ENCODE data around the gene ZNF747. TPM values are rescaled to one million over a fixed set of nuclear protein-coding genes. Genes with fewer than 3 reads are reported as not detected.

Gene ZNF747
- total RNA-seq, 1 experiment from 2014 or later = 10.6 TPM

DNA sequence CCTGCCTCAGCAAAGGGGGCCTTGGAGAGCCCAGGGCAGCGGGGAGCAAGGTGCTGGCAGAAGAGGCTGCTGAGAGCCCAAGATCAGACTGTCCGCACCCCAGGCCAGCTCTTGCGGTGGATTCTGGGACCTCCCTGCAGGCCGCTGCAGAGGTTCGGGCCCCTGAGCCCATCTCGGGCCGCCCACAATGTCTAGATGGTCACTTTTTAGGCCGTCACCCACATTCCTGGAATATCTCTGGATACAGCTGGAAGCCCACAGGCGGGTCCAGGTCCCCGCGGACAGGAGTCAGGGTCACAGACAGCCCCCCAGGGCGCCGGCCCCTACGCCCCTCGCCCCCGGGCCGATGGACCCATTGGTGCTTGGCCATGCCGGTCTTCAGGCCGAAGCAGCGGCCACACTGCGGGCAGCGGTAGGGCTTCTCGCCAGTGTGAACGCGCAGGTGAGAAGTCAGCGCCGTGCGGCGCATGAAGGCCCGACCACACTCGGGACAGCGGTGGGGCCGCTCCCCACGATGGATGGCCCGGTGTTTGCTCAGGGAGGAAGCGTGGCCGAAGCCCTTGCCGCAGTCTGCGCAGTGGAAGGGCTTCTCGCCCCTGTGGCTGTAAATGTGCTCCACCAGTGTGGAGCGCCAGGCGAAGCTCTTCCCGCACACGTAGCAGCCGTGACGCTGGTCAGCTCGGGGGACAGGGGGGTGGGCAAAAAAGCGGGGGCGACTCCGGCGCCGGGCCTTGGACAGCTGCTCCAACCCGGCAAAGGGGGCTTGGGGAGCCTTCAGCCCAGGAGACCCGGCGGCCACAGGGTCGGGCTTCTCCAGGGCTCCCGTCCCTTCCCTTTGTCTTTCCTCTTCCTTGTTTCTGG, 2.1 kb downstream of the ZNF747 start:
- Histone ChIP-seq H3K36me3 (ENCODE audit: insufficient read depth, low read length, poor library complexity, severe bottlenecking) (peaks cover 18% of the 10 kb centered on the region), H3K27ac (ENCODE audit: low read depth, low read length, poor library complexity, severe bottlenecking) (no peak overlapping the region), H3K4me1 (ENCODE audit: insufficient read depth, low read length, poor library complexity, severe bottlenecking) (peaks cover 15% of the 10 kb centered on the region), H3K4me3 (ENCODE audit: low read depth, low read length, poor library complexity, severe bottlenecking) (no peak overlapping the region), H3K27me3 (replicated peaks; ENCODE audit: insufficient read depth, low read depth, low read length, poor library complexity) (no peaks in the 10 kb centered on the region), H3K9me3 (ENCODE audit: low read depth, low read length, poor library complexity, severe bottlenecking) (no peaks in the 10 kb centered on the region)
- CTCF ChIA-PET = interaction anchor here (0.6 kb wide), 1 partner anchor 26 kb away, joined by 6 read pairs; the partner anchor contains the start of gene ZNF764
- intact Hi-C loops (cut with micrococcal nuclease; ENCODE audit: unreplicated experiment) = no loop called here
- POLR2A ChIA-PET (ENCODE audit: low non-redundant PET) = no interaction called here
- BruUV-seq (replicated peaks) = no TSS peak
- TF ChIP-seq, protein P1, sequence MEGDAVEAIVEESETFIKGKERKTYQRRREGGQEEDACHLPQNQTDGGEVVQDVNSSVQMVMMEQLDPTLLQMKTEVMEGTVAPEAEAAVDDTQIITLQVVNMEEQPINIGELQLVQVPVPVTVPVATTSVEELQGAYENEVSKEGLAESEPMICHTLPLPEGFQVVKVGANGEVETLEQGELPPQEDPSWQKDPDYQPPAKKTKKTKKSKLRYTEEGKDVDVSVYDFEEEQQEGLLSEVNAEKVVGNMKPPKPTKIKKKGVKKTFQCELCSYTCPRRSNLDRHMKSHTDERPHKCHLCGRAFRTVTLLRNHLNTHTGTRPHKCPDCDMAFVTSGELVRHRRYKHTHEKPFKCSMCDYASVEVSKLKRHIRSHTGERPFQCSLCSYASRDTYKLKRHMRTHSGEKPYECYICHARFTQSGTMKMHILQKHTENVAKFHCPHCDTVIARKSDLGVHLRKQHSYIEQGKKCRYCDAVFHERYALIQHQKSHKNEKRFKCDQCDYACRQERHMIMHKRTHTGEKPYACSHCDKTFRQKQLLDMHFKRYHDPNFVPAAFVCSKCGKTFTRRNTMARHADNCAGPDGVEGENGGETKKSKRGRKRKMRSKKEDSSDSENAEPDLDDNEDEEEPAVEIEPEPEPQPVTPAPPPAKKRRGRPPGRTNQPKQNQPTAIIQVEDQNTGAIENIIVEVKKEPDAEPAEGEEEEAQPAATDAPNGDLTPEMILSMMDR (conservative IDR thresholded peaks at IDR 0.05; ENCODE audit: low read depth, low read length) = no peak
- no peak for TF ChIP-seq EZH2 (IDR thresholded peaks at IDR 0.05; ENCODE audit: borderline replicate concordance, low read depth, low read length, poor library complexity, severe bottlenecking)
- no peak for DNase-seq (ENCODE audit: low spot score)

DNA sequence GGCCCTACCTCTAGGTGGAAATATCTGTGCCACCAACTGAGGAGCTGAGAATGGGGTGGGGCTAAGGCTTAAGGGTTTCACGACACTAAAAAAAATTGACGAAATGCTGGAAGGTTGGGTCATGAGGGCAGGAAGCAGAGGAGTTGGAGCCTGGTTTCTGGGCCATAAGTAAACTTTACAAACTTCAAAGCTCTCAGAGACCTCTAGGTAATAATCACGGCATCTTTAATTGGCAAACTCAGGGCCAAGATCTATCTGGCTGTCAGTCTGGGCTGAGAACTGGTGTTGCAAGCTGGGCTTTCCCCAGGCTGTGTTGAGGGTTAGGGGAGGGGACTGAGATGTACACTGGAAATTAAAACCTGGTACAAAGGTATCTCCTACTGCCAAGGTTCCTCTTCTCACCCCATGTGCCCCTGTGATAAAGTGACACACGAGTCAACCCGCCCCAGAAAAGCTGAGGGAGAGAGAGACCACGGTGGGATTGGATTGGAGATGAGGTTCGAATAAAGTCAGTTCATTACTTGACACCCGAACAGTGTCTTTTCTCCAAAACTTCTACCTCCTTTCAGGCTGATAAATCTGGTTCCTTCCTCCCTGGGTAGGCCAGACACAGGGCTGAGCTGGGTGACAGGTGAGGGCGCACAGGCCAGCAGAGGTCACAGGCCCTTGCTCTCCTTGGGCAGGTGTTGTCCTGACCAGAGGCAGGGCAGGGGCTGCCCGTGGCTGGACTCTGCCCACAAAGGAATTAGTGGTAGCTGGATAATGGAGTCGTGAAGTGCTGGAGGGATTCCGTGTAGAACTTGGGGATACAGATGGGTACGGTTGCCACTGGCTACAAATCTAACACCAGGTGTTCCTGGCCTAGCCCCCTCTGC, 4.3 kb downstream of the ZNF747 start:
- no TSS peak for BruUV-seq (replicated peaks)
- H3K4me3 ChIP-seq (ENCODE audit: low read depth, low read length, poor library complexity, severe bottlenecking) = no peak overlapping the region
- peaks cover 12% of the 10 kb centered on the region for H3K4me1 ChIP-seq (ENCODE audit: insufficient read depth, low read length, poor library complexity, severe bottlenecking)
- no peak for DNase-seq (ENCODE audit: low spot score)
- ChIA-PET CTCF (no interaction called here), POLR2A (ENCODE audit: low non-redundant PET) (no interaction called here)
- intact Hi-C loops (cut with micrococcal nuclease; ENCODE audit: unreplicated experiment) = no loop called here
- no peak overlapping the region for H3K27ac ChIP-seq (ENCODE audit: low read depth, low read length, poor library complexity, severe bottlenecking)
- H3K9me3 ChIP-seq (ENCODE audit: low read depth, low read length, poor library complexity, severe bottlenecking) = no peaks in the 10 kb centered on the region
- peaks cover 19% of the 10 kb centered on the region for H3K36me3 ChIP-seq (ENCODE audit: insufficient read depth, low read length, poor library complexity, severe bottlenecking)
- no peaks in the 10 kb centered on the region for H3K27me3 ChIP-seq (replicated peaks; ENCODE audit: insufficient read depth, low read depth, low read length, poor library complexity)
- no peak for TF ChIP-seq EZH2 (IDR thresholded peaks at IDR 0.05; ENCODE audit: borderline replicate concordance, low read depth, low read length, poor library complexity, severe bottlenecking)
- TF ChIP-seq, protein P1 (conservative IDR thresholded peaks at IDR 0.05; ENCODE audit: low read depth, low read length) = no peak

DNA sequence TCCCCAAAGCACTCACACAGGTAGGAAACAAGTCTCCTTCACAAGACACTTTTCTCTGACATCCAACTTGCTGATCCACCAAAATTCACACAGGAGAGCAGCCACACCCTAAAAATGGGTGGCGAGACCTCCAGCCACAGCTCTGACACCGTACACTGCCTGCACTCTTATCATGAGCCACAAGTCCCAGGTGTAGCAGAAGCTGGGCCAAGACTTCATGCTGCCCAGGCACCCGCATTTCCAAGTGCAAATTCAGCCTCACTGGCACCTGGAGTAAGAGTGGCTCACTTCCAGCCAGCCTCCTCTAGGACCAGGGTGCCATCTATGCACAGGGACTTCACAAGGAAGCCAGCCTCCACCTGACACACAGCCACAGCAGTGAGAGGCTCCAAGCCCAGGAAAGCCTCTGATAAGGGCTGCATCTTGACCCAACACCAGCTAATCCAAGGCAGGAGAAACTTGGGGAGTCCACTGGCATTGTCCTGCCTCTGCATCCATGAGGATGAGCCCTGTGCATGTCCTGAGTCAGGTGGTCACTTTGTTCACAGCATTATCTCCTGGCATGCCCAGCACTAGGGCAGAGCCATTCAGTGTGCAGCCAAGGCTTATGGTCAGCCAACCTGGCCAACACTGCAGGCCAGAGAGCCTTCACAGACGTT, 5.7 kb downstream of the ZNF747 start:
- no peak overlapping the region for H3K4me3 ChIP-seq (ENCODE audit: low read depth, low read length, poor library complexity, severe bottlenecking)
- no peaks in the 10 kb centered on the region for H3K27me3 ChIP-seq (replicated peaks; ENCODE audit: insufficient read depth, low read depth, low read length, poor library complexity)
- TF ChIP-seq EZH2 (IDR thresholded peaks at IDR 0.05; ENCODE audit: borderline replicate concordance, low read depth, low read length, poor library complexity, severe bottlenecking) = no peak
- TF ChIP-seq, protein P1 (conservative IDR thresholded peaks at IDR 0.05; ENCODE audit: low read depth, low read length) = no peak

More for the DNA sequence above, 5.7 kb downstream of the ZNF747 start:
- Histone ChIP-seq H3K4me1 (ENCODE audit: insufficient read depth, low read length, poor library complexity, severe bottlenecking) (peaks cover 12% of the 10 kb centered on the region), H3K36me3 (ENCODE audit: insufficient read depth, low read length, poor library complexity, severe bottlenecking) (peaks cover 26% of the 10 kb centered on the region), H3K27ac (ENCODE audit: low read depth, low read length, poor library complexity, severe bottlenecking) (no peak overlapping the region), H3K9me3 (ENCODE audit: low read depth, low read length, poor library complexity, severe bottlenecking) (no peaks in the 10 kb centered on the region)
- intact Hi-C loops (cut with micrococcal nuclease; ENCODE audit: unreplicated experiment) = no loop called here
- CTCF ChIA-PET = no interaction called here
- POLR2A ChIA-PET (ENCODE audit: low non-redundant PET) = no interaction called here
- BruUV-seq (replicated peaks) = no TSS peak
- DNase-seq (ENCODE audit: low spot score) = no peak

All from A673 (cell line).